WTC11 (cell line): ENCODE measurements around the gene RP2.

Experiments
- ELF4 ChIP-seq: sonication (generic); formaldehyde crosslinking; IDR thresholded peaks from 2 replicates; pipeline ENCODE4 v1.8.1; 2022; ENCODE audit warnings: low read depth, mild to moderate bottlenecking, moderate library complexity, missing genetic modification reagents
- ETV6 ChIP-seq: sonication (generic); formaldehyde crosslinking; IDR thresholded peaks from 2 replicates; pipeline ENCODE4 v1.8.1; 2022; ENCODE audit warnings: mild to moderate bottlenecking, missing genetic modification reagents
- JAZF1 ChIP-seq: fragments of 250-450 bp; sonication (Bioruptor Pico); IDR thresholded peaks from 2 replicates; pipeline ENCODE4 v1.9.0; 2021; ENCODE audit warnings: moderate library complexity, mild to moderate bottlenecking, inconsistent platforms
- NR3C1 ChIP-seq: sonication (generic); formaldehyde crosslinking; conservative IDR thresholded peaks from 2 replicates; pipeline ENCODE4 v1.8.1; 2023; ENCODE audit warnings: low read depth, mild to moderate bottlenecking, missing genetic modification reagents
- TF ChIP-seq, protein P1 (sequence below): fragments of 200-600 bp; IDR thresholded peaks from 2 replicates; pipeline ENCODE4 v1.8.0; 2022; ENCODE audit warnings: antibody characterized with exemption
- TF ChIP-seq, protein P2 (sequence below): sonication (generic); formaldehyde crosslinking; IDR thresholded peaks from 2 replicates; pipeline ENCODE4 v1.8.0; 2023; ENCODE audit warnings: missing genetic modification reagents, mild to moderate bottlenecking, borderline replicate concordance
- TF ChIP-seq, protein P3 (sequence below): sonication (generic); formaldehyde crosslinking; IDR thresholded peaks from 2 replicates; pipeline ENCODE4 v1.8.1; 2023; ENCODE audit warnings: mild to moderate bottlenecking, missing genetic modification reagents
- TF ChIP-seq, protein P4 (sequence below): sonication (generic); formaldehyde crosslinking; IDR thresholded peaks from 2 replicates; pipeline ENCODE4 v1.8.0; 2022; ENCODE audit warnings: mild to moderate bottlenecking, missing genetic modification reagents
- TF ChIP-seq, protein P5 (sequence below): sonication (generic); formaldehyde crosslinking; IDR thresholded peaks from 2 replicates; pipeline ENCODE4 v1.8.1; 2022; ENCODE audit warnings: low read depth, missing genetic modification reagents, borderline replicate concordance

DNA sequence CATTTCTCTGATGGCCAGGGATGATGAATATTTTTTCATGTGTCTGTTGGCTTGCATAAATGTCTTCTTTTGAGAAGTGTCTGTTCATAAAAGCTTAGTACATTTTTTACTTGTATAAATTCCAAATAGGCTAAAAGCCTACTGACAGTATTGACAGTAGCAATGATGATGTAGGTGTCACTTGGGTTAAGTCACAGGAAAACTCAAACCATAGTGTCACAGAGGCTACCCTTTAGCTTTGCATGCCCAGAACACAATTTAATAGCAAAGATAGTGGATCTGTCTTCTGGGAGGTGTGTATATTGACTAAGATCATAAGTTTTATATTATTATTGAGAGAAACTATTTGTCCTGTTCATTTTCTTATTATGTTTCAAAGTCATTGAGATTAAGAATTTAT lies 8.1 kb downstream of the RP2 start:
- TF ChIP-seq, protein P1, sequence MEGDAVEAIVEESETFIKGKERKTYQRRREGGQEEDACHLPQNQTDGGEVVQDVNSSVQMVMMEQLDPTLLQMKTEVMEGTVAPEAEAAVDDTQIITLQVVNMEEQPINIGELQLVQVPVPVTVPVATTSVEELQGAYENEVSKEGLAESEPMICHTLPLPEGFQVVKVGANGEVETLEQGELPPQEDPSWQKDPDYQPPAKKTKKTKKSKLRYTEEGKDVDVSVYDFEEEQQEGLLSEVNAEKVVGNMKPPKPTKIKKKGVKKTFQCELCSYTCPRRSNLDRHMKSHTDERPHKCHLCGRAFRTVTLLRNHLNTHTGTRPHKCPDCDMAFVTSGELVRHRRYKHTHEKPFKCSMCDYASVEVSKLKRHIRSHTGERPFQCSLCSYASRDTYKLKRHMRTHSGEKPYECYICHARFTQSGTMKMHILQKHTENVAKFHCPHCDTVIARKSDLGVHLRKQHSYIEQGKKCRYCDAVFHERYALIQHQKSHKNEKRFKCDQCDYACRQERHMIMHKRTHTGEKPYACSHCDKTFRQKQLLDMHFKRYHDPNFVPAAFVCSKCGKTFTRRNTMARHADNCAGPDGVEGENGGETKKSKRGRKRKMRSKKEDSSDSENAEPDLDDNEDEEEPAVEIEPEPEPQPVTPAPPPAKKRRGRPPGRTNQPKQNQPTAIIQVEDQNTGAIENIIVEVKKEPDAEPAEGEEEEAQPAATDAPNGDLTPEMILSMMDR: no peak
- TF ChIP-seq JAZF1 (CRISPR knock-in tag) (no peak), NR3C1 (CRISPR knock-in tag) (no peak), ETV6 (CRISPR knock-in tag) (no peak), ELF4 (CRISPR knock-in tag) (no peak)
- TF ChIP-seq, protein P2, sequence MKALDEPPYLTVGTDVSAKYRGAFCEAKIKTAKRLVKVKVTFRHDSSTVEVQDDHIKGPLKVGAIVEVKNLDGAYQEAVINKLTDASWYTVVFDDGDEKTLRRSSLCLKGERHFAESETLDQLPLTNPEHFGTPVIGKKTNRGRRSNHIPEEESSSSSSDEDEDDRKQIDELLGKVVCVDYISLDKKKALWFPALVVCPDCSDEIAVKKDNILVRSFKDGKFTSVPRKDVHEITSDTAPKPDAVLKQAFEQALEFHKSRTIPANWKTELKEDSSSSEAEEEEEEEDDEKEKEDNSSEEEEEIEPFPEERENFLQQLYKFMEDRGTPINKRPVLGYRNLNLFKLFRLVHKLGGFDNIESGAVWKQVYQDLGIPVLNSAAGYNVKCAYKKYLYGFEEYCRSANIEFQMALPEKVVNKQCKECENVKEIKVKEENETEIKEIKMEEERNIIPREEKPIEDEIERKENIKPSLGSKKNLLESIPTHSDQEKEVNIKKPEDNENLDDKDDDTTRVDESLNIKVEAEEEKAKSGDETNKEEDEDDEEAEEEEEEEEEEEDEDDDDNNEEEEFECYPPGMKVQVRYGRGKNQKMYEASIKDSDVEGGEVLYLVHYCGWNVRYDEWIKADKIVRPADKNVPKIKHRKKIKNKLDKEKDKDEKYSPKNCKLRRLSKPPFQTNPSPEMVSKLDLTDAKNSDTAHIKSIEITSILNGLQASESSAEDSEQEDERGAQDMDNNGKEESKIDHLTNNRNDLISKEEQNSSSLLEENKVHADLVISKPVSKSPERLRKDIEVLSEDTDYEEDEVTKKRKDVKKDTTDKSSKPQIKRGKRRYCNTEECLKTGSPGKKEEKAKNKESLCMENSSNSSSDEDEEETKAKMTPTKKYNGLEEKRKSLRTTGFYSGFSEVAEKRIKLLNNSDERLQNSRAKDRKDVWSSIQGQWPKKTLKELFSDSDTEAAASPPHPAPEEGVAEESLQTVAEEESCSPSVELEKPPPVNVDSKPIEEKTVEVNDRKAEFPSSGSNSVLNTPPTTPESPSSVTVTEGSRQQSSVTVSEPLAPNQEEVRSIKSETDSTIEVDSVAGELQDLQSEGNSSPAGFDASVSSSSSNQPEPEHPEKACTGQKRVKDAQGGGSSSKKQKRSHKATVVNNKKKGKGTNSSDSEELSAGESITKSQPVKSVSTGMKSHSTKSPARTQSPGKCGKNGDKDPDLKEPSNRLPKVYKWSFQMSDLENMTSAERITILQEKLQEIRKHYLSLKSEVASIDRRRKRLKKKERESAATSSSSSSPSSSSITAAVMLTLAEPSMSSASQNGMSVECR: no peak
- TF ChIP-seq, protein P3, sequence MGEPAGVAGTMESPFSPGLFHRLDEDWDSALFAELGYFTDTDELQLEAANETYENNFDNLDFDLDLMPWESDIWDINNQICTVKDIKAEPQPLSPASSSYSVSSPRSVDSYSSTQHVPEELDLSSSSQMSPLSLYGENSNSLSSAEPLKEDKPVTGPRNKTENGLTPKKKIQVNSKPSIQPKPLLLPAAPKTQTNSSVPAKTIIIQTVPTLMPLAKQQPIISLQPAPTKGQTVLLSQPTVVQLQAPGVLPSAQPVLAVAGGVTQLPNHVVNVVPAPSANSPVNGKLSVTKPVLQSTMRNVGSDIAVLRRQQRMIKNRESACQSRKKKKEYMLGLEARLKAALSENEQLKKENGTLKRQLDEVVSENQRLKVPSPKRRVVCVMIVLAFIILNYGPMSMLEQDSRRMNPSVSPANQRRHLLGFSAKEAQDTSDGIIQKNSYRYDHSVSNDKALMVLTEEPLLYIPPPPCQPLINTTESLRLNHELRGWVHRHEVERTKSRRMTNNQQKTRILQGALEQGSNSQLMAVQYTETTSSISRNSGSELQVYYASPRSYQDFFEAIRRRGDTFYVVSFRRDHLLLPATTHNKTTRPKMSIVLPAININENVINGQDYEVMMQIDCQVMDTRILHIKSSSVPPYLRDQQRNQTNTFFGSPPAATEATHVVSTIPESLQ (CRISPR knock-in tag): no peak
- TF ChIP-seq, protein P4, sequence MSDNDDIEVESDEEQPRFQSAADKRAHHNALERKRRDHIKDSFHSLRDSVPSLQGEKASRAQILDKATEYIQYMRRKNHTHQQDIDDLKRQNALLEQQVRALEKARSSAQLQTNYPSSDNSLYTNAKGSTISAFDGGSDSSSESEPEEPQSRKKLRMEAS (CRISPR knock-in tag): no peak
- TF ChIP-seq, protein P5, sequence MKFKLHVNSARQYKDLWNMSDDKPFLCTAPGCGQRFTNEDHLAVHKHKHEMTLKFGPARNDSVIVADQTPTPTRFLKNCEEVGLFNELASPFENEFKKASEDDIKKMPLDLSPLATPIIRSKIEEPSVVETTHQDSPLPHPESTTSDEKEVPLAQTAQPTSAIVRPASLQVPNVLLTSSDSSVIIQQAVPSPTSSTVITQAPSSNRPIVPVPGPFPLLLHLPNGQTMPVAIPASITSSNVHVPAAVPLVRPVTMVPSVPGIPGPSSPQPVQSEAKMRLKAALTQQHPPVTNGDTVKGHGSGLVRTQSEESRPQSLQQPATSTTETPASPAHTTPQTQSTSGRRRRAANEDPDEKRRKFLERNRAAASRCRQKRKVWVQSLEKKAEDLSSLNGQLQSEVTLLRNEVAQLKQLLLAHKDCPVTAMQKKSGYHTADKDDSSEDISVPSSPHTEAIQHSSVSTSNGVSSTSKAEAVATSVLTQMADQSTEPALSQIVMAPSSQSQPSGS (CRISPR knock-in tag): no peak
